Caco-2 (cell line): ENCODE measurements around the gene HRH2. TPM values are rescaled to one million over a fixed set of nuclear protein-coding genes. Genes with fewer than 3 reads are reported as not detected.

Experiments used
- BruUV-seq: library from RNA; stranded (reverse); fragments of 400-500 nt; replicated peaks from 2 replicates; lab custom pipeline; 2021; lab: Mats Ljungman, UMichigan
- CTCF ChIA-PET: fragments of 300-600 bp; sonication (Branson Sonifier 250); formaldehyde crosslinking; loops from one replicate; lab custom pipeline; 2022; ENCODE audit warnings: antibody characterized with exemption; lab: Charles Lee
- POLR2A ChIA-PET: fragments of 300-600 bp; sonication (Branson Sonifier 250); formaldehyde crosslinking; loops from one replicate; lab custom pipeline; 2022; ENCODE audit warnings: antibody characterized with exemption; lab: Charles Lee
- DNase-seq, 2 experiments: peaks; one replicate each; pipeline versions ENCODE4 v3.0.0 to v3.0.0-alpha.2; 2020 to 2022
- H3K27me3 ChIP-seq: replicated peaks from 2 replicates; pipeline ENCODE4 v1.6.0; 2011; ENCODE audit warnings: low read length; ENCODE audit not compliant: control insufficient read depth, insufficient read depth
- H3K36me3 ChIP-seq: 2 replicates; pipeline ENCODE4 v1.5.1; 2011; ENCODE audit warnings: low read length; ENCODE audit not compliant: control insufficient read depth, insufficient read depth
- H3K4me1 ChIP-seq: fragments of 250-450 bp; sonication (Bioruptor Pico); 2 replicates; pipeline ENCODE4 v1.5.1; 2020; ENCODE audit warnings: mild to moderate bottlenecking
- H3K4me3 ChIP-seq: 2 replicates; pipeline ENCODE4 v1.5.1; 2011; ENCODE audit warnings: low read depth, mild to moderate bottlenecking, control low read depth, low read length
- H3K9me3 ChIP-seq: fragments of 250-450 bp; sonication (Bioruptor Pico); 2 replicates; pipeline ENCODE4 v1.5.1; 2020; ENCODE audit warnings: mild to moderate bottlenecking, moderate library complexity
- H3K27ac Mint-ChIP-seq: one replicate; pipeline ENCODE4 v1.8.0; 2022; ENCODE audit warnings: mixed read lengths; ENCODE audit not compliant: unreplicated experiment
- H3K27me3 Mint-ChIP-seq: one replicate; pipeline ENCODE4 v1.8.0; 2022; ENCODE audit warnings: mixed read lengths; ENCODE audit not compliant: insufficient read depth, unreplicated experiment
- H3K36me3 Mint-ChIP-seq: one replicate; pipeline ENCODE4 v1.8.0; 2022; ENCODE audit warnings: mild to moderate bottlenecking, mixed read lengths; ENCODE audit not compliant: insufficient read depth, unreplicated experiment
- H3K4me1 Mint-ChIP-seq: one replicate; pipeline ENCODE4 v1.8.0; 2022; ENCODE audit warnings: low read depth, mixed read lengths; ENCODE audit not compliant: unreplicated experiment
- H3K4me3 Mint-ChIP-seq: one replicate; pipeline ENCODE4 v1.8.0; 2022; ENCODE audit warnings: mild to moderate bottlenecking, moderate library complexity, mixed read lengths; ENCODE audit not compliant: unreplicated experiment
- H3K9me3 Mint-ChIP-seq: one replicate; pipeline ENCODE4 v1.8.0; 2022; ENCODE audit warnings: mixed read lengths; ENCODE audit not compliant: unreplicated experiment
- CTCF ChIP-seq, 2 experiments: fragments of 200-600 bp in 1 of 2; IDR thresholded peaks; 1 replicate in 1 of 2; 2 replicates in 1 of 2; pipeline versions ENCODE4 v1.5.1 to v1.8.0; 2011 to 2022; ENCODE audit warnings: antibody characterized with exemption in 1 of 2, control low read depth in 1 of 2, inconsistent platforms in 1 of 2, low read depth in 1 of 2, low read length in 1 of 2, mild to moderate bottlenecking in 1 of 2, moderate library complexity in 1 of 2; ENCODE audit not compliant: insufficient read depth in 1 of 2, severe bottlenecking in 1 of 2, unreplicated experiment in 1 of 2
- intact Hi-C: fragments of 100-400 bp; cut with micrococcal nuclease; formaldehyde crosslinking; loops from one replicate; pipeline ENCODE4 v1.10.0; 2022; ENCODE audit not compliant: unreplicated experiment
- total RNA-seq: library from RNA; stranded (reverse); gene quantifications from 2 replicates; pipeline ENCODE4 v1.2.3, GENCODE V29; 2022

HRH2 gene
- total RNA-seq, 1 experiment from 2014 or later: not detected

DNA sequence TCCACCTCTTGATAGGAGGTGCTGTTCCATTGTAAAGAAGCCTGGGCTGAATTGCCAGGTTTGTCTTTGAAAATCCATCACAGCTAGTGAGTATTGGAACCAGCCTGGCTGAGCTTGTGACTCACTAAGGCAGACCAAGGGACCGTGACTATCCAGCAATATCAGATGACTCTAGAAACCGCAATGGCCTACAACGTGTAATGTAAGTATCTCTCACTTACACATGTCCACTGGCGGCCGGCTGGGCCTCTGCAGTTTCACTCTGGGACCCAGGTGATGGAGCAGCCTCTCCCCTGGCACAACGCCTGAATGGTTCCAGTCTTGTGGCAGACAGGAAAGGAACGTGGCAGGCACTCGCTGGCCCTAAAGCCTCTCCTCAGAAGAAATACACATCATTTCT, 3.1 kb upstream of the HRH2 start:
- Histone ChIP-seq H3K36me3 (no peaks in the 10 kb centered on the region), H3K27me3 (no peaks in the 10 kb centered on the region), H3K4me1 (peaks cover 2% of the 10 kb centered on the region; the same call in 1 of the 2 replicates), H3K9me3 (peaks cover 6% of the 10 kb centered on the region; the same call in 1 of the 2 replicates), H3K4me3 (no peak overlapping the region)
- Mint-ChIP-seq H3K27ac (no peak overlapping the region), H3K4me1 (no peaks in the 10 kb centered on the region), H3K27me3 (peaks cover 3% of the 10 kb centered on the region), H3K4me3 (no peak overlapping the region), H3K9me3 (peaks cover 12% of the 10 kb centered on the region), H3K36me3 (no peaks in the 10 kb centered on the region)
- CTCF ChIA-PET: no interaction called here
- POLR2A ChIA-PET: no interaction called here
- TF ChIP-seq CTCF (IDR thresholded peaks at IDR 0.05; ENCODE audit: insufficient read depth in 1 of 2, low read depth in 1 of 2, low read length in 1 of 2, severe bottlenecking in 1 of 2, unreplicated experiment in 1 of 2): no peak
- DNase-seq: no peak
- BruUV-seq: no TSS peak
- intact Hi-C loops: no loop called here

DNA sequence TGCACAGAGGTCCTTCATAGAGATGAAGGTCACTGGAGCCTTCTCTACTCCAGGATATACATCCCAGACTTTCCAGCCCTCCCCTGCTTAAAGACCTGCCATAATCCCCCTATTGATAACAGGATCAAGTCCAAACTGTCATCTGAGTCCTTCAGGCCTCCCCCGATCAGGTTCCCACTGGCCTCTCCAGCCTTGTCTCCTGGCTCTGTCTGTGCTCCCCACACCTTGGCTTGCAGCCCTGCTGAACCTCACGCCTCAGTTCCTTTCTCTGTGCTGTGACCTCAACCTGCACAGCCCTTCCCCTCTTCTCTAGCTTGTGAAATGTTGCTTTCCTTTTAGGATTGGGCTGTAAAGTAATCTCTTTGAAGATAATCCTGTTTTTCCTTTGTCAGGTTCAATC, 2.5 kb upstream of the HRH2 start:
- no peak overlapping the region for H3K27ac Mint-ChIP-seq
- no peaks in the 10 kb centered on the region for H3K27me3 ChIP-seq
- peaks cover 8% of the 10 kb centered on the region for H3K9me3 Mint-ChIP-seq
- CTCF ChIA-PET: no interaction called here
- H3K4me3 Mint-ChIP-seq: no peak overlapping the region
- no peaks in the 10 kb centered on the region for H3K36me3 ChIP-seq
- H3K9me3 ChIP-seq: 0 out of 2 replicates have a peak, but pooled peaks cover under 1% of the 10 kb centered on the region
- POLR2A ChIA-PET: no interaction called here
- no peak for DNase-seq
- no TSS peak for BruUV-seq
- H3K4me1 ChIP-seq: peaks cover 6% of the 10 kb centered on the region; the same call in 1 of the 2 replicates
- H3K27me3 Mint-ChIP-seq: peaks cover 3% of the 10 kb centered on the region
- H3K4me3 ChIP-seq: no peak overlapping the region
- intact Hi-C loops: no loop called here
- TF ChIP-seq CTCF (IDR thresholded peaks at IDR 0.05; ENCODE audit: insufficient read depth in 1 of 2, low read depth in 1 of 2, low read length in 1 of 2, severe bottlenecking in 1 of 2, unreplicated experiment in 1 of 2): no peak
- H3K4me1 Mint-ChIP-seq: no peaks in the 10 kb centered on the region
- no peaks in the 10 kb centered on the region for H3K36me3 Mint-ChIP-seq

GRCh38 chr5:175656966-175657365, 905 bp upstream of the HRH2 start:
- no peak for TF ChIP-seq CTCF (IDR thresholded peaks at IDR 0.05; ENCODE audit: insufficient read depth in 1 of 2, low read depth in 1 of 2, low read length in 1 of 2, severe bottlenecking in 1 of 2, unreplicated experiment in 1 of 2)
- Mint-ChIP-seq H3K4me3 (no peak overlapping the region), H3K27me3 (peaks cover 3% of the 10 kb centered on the region), H3K9me3 (no peaks in the 10 kb centered on the region), H3K36me3 (no peaks in the 10 kb centered on the region), H3K4me1 (no peaks in the 10 kb centered on the region), H3K27ac (no peak overlapping the region)
- ChIA-PET CTCF (no interaction called here), POLR2A (no interaction called here)
- no peak overlapping the region for H3K4me3 ChIP-seq
- intact Hi-C loops: no loop called here
- no peaks in the 10 kb centered on the region for H3K36me3 ChIP-seq
- H3K9me3 ChIP-seq: no peaks in the 10 kb centered on the region
- H3K27me3 ChIP-seq: no peaks in the 10 kb centered on the region
- peaks cover 6% of the 10 kb centered on the region; the same call in 1 of the 2 replicates for H3K4me1 ChIP-seq
- no TSS peak for BruUV-seq
- no peak for DNase-seq
